Left hindlimb (tissue), 1 donor: ENCODE measurements around the gene HDAC4.

Experiments used
- DNase-seq: peaks from one replicate; pipeline ENCODE4 v3.0.0-alpha.2; 2018

The HDAC4 gene

GRCh38 chr2:239111401-239112100 lies 289.3 kb downstream of the HDAC4 start:
- DNase-seq, result no peak

- no peak for DNase-seq
Measured at GRCh38 chr2:239110595-239111048, 290.2 kb downstream of the HDAC4 start.

DNA sequence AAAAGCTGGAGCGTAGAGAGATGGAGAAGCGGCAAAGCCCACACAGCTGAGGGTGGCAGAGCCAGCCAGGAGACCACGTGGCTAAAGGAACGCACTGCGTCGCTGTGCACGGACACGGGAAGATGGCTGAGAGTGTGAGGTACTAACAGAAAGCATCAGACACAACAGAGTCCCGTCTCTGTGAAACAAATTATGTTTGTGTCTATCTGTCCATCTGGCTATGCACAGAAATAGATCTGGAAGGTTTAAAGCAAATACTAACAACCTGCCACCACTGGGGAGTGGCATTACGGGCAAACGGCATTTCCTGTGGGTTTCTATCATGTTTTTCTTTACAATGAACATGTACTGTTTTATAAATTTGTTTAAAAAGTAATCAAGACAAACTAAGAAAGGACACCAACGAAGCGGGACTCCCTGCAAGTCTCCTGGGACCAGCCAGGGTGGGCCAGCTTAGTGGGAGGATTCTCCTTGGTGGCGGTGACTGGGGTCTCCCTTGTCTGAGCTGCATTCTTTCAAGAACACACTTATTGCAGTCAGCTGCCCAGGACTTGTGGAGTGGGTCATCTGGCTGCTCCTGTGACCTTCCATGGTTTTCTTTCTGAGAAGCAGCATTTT lies 290.8 kb downstream of the HDAC4 start:
- DNase-seq, result no peak

- DNase-seq, result no peak
Measured at GRCh38 chr2:239109041-239109927, 291.5 kb downstream of the HDAC4 start.

- DNase-seq, result no peak
Measured at GRCh38 chr2:239108459-239108858, 292.4 kb downstream of the HDAC4 start.

- DNase-seq, result no peak
Measured at GRCh38 chr2:239107936-239108335, 292.9 kb downstream of the HDAC4 start.

GRCh38 chr2:239106966-239107365 lies 293.9 kb downstream of the HDAC4 start:
- DNase-seq, result no peak

GRCh38 chr2:239106314-239106908 lies 294.4 kb downstream of the HDAC4 start:
- peak; percentile 60 for DNase-seq

DNA sequence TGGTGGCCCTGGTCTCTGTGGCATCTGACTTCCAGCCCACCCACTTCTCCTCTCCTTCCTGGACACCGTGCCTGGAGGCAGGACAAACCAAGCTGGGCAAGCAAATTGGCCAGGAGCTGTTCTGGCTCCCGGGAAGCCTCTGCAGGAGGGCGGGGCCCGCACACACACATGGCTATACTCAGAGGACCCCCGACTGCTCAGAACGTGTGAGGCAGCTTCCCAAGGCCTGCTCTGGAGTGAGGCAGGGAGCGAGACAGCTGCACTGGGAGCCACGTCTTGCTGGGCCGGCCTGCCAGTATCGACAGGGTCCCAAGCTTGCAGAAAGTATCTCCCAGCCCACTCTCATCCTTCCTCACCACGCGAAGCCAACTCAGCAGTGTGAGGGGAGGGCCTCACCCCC lies 295.6 kb downstream of the HDAC4 start:
- no peak for DNase-seq

DNA sequence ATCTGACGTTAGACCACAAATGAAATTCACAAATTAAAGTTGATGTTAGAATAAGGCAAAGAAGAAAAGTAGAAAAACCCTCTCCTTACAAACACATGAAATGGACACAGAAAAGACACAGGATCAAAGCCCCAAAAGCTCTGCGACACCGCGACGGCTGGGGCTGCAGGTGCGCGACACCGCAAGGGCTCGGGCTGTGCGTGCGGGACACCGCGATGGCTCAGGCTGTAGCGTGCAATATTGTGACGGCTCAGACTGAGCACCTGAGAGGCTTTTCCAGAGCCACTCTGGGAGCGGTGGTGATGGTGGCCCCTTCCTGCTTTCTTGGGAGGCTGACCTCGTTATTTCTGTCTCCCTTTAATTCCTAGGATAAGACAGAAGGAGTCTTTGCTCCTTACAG lies 296.0 kb downstream of the HDAC4 start:
- no peak for DNase-seq

DNA sequence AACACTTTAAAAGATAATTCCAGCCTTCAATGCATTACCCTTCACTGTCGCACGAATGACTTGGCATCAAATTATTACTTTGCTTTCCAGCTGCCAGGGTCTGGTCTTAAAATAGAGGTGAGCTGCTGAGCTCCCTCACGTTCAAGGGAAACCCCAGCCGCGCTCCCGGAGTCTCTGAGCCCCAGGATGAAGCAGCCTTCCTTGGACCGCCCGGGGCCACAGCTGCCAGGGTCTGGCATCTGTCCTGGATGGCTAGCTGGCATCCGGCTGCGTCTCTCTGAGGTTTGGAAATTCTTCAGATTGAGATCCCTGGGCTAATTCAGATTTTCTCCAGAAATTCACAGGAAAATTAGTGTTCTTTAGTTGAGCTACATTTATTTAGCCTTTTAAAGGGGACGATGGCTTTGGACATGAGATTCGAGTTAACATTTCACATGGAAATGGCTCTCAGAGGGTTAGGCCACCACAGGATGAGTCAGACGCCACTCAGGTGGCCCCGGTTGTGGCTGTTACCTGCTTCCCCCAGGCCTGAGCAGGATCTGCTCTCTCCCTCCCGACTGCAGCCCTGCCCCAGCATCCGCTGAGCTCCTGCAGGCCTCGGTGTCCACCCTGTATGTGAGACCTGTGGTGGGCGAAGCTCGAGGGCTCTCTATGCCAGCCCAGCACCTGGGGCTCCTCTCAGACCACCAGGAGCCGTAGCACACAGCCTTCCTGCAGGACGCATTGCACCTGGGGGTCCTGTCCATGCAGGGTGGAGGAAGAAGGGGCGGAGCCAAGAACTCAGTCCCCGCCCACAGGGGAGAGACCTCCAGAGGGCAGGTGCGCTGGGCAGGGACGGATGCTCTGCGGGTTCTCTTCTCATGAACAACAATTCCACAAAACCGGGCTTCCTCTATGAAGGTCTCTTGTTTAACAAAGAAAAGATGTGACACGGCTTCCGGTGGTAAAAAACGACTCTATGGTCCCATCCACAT lies 297.4 kb downstream of the HDAC4 start:
- no peak for DNase-seq

DNA sequence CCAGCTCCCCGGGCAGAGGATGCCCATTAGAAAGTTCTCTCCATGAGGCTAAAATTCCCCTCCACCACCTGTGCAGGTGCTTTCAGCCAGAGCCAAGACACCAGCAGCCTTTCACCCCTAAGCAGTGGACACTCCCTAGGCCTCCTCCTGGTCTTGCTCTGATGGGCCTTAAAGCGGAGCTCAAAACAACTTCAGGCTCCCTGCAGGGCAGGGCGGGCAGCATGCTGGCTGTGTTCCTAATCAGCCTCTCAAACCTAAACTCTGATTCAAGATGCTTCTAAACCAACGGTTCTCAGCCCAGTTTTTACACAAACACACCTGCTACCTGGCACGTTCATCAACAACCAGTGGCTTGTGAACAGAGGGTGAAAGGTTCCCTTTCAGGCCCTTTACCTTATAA lies 298.6 kb downstream of the HDAC4 start:
- no peak for DNase-seq

DNA sequence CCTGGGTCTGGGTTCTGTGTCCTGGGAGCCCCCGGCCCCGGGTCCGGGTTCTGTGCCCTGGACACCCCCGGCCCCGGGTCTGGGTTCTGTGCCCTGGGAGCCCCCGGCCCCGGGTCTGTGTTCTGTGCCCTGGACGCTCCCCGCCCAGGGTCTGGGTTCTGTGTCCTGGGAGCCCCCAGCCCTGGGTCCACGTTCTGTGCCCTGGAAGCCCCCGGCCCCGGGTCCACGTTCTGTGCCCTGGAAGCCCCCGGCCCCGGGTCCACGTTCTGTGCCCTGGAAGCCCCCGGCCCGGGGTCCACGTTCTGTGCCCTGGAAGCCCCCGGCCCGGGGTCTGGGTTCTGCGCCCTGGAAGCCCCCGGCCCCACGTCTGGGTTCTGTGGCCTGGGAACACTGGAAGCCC lies 299.0 kb downstream of the HDAC4 start:
- no peak for DNase-seq

- no peak for DNase-seq
Measured at GRCh38 chr2:239101071-239101470, 299.7 kb downstream of the HDAC4 start.

- DNase-seq, result no peak
Measured at GRCh38 chr2:239099474-239099873, 301.3 kb downstream of the HDAC4 start.

GRCh38 chr2:239098288-239098970 lies 302.4 kb downstream of the HDAC4 start:
- DNase-seq, result no peak

- no peak for DNase-seq
Measured at GRCh38 chr2:239097428-239097696, 303.5 kb downstream of the HDAC4 start.

DNA sequence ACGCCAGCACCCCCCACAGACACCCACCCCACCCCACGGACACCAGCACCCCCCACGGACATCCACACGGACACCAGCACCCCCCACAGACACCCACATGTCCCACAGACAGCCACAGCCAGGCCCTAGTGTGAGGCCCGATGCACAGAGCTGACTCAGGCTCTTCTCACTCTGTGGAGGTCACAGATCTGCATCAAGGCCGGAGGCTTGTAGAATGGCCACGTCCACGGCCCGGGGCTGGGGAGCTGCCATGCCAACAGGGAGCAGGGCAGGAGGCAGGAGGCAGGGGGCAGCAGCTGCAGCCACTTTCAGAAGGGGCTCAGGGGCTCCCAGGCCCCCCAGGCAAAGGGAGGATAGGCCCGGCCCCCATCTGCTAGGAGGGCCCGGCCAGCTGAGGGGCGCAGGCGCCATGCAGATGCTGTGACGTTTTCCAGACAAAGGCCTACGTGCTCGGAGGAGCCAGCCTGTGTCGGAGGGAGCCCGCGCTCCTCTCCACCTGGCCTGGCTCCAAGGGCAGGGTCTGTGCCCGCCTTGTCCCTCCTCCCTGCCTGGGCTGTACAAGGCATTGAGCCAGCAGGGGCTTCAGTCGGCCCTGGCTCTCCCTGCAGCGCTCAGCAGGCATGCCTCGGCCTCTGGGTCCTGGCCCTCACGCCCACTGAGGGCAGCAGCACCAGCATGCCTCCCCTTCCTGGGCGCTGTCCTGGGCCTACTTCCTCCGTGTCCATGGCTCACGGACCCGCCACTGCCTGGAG lies 304.0 kb downstream of the HDAC4 start:
- DNase-seq, result no peak

DNA sequence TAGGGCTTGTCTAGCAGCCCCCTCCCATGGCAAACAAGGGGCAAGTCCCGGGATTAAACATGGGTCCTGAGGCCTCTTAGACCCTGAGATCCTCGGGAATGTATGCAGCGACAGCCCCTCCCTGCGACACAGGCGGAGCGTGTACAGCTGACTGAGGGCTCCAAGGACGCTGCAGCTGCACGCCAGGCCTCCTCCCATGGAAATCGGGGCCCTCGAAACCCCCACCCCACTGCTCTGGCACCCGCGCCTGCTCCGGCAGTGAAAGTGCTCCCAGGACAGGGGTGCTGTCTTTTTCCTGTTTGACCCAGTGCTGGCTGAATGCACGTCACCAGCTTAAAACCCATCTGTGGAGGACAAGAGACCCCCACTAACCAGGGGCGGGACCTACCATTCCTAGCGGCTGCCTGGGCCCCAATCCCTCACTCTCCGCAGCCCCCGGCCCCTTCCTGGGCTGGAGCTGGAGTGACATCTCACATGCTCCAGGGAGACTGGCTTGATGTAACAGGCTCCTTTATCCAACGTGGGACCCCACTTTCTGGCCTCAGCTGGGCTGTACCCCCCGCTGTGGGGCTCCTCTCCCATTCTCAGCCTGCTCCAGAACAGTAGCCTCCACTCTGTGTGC lies 305.2 kb downstream of the HDAC4 start:
- DNase-seq, result no peak

GRCh38 chr2:239094867-239095266 lies 306.0 kb downstream of the HDAC4 start:
- no peak for DNase-seq
